Neural crest cell (in vitro differentiated cells): ENCODE data around the gene IFNA13. TPM values are rescaled to one million over a fixed set of nuclear protein-coding genes. Genes with fewer than 3 reads are reported as not detected.
"Not testable (repeated sequence)": the region's sequence is repeated elsewhere in the genome, so short reads cannot be mapped to it uniquely, and the experiment has no call there.

Source experiments
- DNase-seq: peaks from one replicate; pipeline ENCODE4 v3.0.0; 2021; ENCODE audit warnings: low read depth, mixed read lengths, low spot score
- H3K27ac Mint-ChIP-seq: one replicate; pipeline ENCODE4 v1.8.0; 2021; ENCODE audit warnings: mild to moderate bottlenecking, mixed read lengths; ENCODE audit not compliant: unreplicated experiment
- H3K27me3 Mint-ChIP-seq: 2 replicates; pipeline ENCODE4 v1.8.0; 2021; ENCODE audit warnings: low read depth, mild to moderate bottlenecking, mixed read lengths
- H3K36me3 Mint-ChIP-seq: 2 replicates; pipeline ENCODE4 v1.8.0; 2021; ENCODE audit warnings: low read depth, mild to moderate bottlenecking, mixed read lengths
- H3K4me1 Mint-ChIP-seq: 2 replicates; pipeline ENCODE4 v1.8.0; 2021; ENCODE audit warnings: mixed read lengths
- H3K4me3 Mint-ChIP-seq: one replicate; pipeline ENCODE4 v1.8.0; 2021; ENCODE audit warnings: mild to moderate bottlenecking, mixed read lengths
- H3K9me3 Mint-ChIP-seq: 2 replicates; pipeline ENCODE4 v1.8.0; 2021; ENCODE audit warnings: mixed read lengths
- total RNA-seq: library from RNA; stranded (reverse); gene quantifications from 2 replicates; pipeline ENCODE4 v1.2.1, GENCODE V29; 2021
- TF ChIP-seq, protein P1 (sequence below): fragments of 200-600 bp; sonication (generic); conservative IDR thresholded peaks from 2 replicates; pipeline ENCODE4 v1.5.0; 2021; ENCODE audit warnings: antibody characterized with exemption, mild to moderate bottlenecking

The IFNA13 gene
- total RNA-seq, 1 donor from 2014 or later: not detected

DNA sequence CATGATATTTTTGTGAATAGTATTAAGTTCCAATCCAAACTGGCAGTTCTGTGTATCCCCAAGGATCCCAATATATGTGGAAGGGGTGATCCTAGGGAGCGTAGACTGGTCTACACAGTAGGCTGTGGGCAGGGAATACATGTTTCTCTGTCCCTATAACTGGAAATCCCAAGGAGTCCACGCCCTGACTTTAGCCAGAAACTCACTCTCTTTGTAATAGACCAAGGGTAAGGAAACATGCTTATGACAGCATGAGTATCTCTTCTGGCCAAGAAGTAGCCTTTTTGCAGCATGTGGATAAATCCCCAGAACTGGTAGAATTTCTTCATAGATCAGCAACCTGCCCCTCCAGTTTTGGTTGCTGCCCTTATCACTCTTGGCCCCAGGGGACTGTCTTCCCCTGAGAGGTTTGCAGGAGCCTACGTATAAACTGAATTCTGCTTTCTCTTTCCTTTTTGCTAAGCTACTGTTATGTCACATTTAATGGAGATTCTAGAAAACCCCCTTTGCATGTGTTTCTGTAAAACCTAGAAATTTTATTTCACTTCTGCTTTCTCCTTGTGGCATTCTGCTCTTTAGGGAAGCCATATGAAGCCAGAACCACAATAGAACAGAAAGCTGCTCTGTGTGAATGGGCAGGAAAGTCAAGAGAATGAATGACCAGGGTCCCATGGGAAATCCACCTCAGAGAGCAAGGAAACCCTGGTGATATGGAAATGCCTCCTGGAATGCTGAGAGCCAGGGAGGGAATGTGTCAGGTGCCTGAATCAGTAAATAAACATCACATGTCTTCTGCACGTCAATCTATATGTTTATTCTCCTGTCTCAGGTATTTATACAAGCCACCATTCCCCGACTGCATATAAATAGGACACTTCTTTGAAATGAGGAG, 13.8 kb upstream of the IFNA13 start:
- Mint-ChIP-seq H3K9me3 (no peaks in the 10 kb centered on the region), H3K4me3 (no peak overlapping the region), H3K4me1 (peaks cover 6% of the 10 kb centered on the region), H3K27ac (no peak overlapping the region), H3K36me3 (no peaks in the 10 kb centered on the region), H3K27me3 (peaks cover 42% of the 10 kb centered on the region)
- no peak for DNase-seq
- TF ChIP-seq, protein P1, sequence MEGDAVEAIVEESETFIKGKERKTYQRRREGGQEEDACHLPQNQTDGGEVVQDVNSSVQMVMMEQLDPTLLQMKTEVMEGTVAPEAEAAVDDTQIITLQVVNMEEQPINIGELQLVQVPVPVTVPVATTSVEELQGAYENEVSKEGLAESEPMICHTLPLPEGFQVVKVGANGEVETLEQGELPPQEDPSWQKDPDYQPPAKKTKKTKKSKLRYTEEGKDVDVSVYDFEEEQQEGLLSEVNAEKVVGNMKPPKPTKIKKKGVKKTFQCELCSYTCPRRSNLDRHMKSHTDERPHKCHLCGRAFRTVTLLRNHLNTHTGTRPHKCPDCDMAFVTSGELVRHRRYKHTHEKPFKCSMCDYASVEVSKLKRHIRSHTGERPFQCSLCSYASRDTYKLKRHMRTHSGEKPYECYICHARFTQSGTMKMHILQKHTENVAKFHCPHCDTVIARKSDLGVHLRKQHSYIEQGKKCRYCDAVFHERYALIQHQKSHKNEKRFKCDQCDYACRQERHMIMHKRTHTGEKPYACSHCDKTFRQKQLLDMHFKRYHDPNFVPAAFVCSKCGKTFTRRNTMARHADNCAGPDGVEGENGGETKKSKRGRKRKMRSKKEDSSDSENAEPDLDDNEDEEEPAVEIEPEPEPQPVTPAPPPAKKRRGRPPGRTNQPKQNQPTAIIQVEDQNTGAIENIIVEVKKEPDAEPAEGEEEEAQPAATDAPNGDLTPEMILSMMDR: no peak

DNA sequence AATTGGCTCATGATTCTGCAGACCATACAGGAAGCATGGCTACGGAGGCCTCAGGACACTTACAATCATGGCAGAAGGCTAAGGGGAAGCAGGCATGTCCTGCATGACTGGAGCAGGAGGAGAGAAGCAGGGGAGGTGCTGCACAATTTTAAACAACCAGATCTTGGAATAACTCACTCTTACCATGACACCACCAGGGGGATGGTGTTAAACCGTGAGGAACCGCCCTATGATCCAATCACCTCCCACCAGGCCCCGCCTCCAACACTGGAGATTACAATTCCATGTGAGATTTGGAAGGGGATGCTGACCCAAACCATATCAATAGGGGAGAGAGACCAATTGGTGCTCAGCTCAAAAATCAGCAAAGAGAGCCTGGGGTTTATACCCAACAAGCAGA, 3.6 kb upstream of the IFNA13 start:
- not testable (repeated sequence) for H3K27me3 Mint-ChIP-seq

DNA sequence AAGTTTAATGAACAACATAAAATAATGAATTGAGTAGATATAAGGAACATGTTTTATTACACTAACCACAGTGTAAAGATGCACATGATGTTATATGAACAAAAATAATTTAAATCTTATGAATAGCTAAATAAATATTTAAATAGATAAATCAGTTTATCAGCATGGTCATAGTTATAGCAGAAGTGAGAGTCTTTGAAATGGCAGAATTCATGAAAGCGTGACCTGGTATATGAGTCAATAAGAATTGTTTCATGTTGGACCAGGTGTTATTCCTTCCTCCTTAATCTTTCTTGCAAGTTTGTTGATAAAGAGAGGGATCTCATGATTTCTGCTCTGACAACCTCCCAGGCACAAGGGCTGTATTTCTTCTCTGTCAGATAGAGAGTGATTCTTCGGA, 688 bp downstream of the IFNA13 start:
- H3K27ac Mint-ChIP-seq, H3K36me3 Mint-ChIP-seq, H3K9me3 Mint-ChIP-seq, H3K4me3 Mint-ChIP-seq, DNase-seq, H3K27me3 Mint-ChIP-seq, H3K4me1 Mint-ChIP-seq: not testable (repeated sequence)

More for the DNA sequence above, 3.6 kb upstream of the IFNA13 start:
- not testable (repeated sequence) for H3K4me1 Mint-ChIP-seq, H3K36me3 Mint-ChIP-seq, DNase-seq, H3K27ac Mint-ChIP-seq, H3K4me3 Mint-ChIP-seq, H3K9me3 Mint-ChIP-seq

GRCh38 chr9:21362287-21362686, 5.6 kb downstream of the IFNA13 start:
- no peak for DNase-seq
- TF ChIP-seq, protein P1: no peak
- Mint-ChIP-seq H3K9me3 (no peaks in the 10 kb centered on the region), H3K4me1 (peaks cover 3% of the 10 kb centered on the region), H3K27me3 (peaks cover 7% of the 10 kb centered on the region), H3K27ac (no peak overlapping the region), H3K36me3 (no peaks in the 10 kb centered on the region), H3K4me3 (no peak overlapping the region)

DNA sequence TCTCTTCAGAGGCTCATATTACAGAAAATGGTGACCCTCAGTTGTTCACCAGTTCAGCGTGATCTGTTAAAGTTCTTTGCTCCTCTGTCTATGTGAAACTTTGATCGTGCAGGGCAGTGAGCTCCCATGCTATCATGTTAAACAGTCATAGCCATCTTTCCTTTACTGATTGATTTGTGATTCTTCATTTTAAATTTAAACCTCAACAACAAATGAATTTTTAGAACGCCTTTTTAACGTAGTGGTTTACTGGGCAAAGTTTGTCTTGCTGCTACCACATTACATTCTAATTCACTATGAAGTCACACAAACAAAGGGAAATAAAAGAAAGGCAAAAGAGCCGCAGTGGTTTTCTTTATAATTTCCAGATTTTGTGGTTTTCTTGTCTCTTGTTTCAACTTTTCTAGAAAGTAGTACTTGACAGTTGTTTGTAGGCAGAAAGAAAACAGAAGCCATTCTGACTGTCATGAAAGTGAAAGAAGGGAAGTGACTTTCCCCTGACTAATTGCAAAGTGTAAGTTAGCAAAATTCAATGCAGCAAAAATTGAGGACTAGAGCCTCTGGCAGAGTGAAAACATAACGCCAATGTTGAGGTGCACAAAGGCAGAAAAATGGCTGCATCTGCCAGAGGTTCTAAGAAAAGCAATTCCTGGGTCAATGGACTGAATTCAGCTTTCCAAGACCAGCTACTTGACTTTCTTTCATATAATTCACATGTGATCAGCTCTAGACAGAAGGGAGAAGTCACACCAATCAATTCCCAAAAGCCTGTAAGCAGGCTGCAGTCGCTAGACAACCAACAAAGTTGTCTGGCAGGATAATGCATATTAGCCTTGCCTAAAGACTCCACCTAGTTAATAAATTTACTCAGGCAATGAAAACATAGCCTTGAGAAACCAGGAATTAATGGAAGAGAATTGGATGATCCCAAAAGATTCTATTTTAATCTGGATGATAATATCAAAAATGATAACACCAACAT, 10.1 kb downstream of the IFNA13 start:
- TF ChIP-seq, protein P1: no peak
- no peaks in the 10 kb centered on the region for H3K27me3 Mint-ChIP-seq
- no peak overlapping the region for H3K4me3 Mint-ChIP-seq
- peaks cover 3% of the 10 kb centered on the region for H3K36me3 Mint-ChIP-seq
- H3K4me1 Mint-ChIP-seq: peaks cover 3% of the 10 kb centered on the region
- H3K27ac Mint-ChIP-seq: no peak overlapping the region
- DNase-seq: no peak
- peaks cover 5% of the 10 kb centered on the region for H3K9me3 Mint-ChIP-seq

DNA sequence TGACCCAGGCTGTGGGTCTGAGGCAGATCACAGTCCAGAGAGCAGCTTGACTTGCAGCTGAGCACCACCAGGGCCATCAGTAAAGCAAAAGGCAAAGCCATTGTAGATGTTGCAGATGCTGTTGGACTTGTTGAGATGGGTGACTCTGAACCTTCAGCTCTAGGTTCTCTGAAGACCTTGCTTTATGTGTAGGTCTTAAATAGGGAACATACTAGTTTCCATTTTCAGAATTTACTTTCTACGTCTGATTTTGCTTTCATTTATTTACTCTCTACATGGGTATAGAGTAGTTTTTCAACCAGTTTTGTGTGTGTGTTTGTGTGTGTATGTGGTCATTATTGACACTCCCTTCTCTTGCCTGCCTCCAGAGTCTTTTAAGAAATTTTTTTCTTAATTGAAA, 17.1 kb downstream of the IFNA13 start, which contains the start of gene IFNA6:
Gene IFNA6 (minus strand): TSS at position 101 of the 400 bp plus-strand sequence. CDS start 0 bp downstream, at position 101.
- Mint-ChIP-seq H3K36me3 (peaks cover 3% of the 10 kb centered on the region), H3K27ac (no peak within 1 kb of the TSS), H3K27me3 (no peaks in the 10 kb centered on the region), H3K9me3 (peaks cover 9% of the 10 kb centered on the region), H3K4me1 (no peaks in the 10 kb centered on the region), H3K4me3 (no peak within 1 kb of the TSS)
- no peak for DNase-seq
- TF ChIP-seq, protein P1: no peak
